Kidney epithelial cell (primary cell): ENCODE data around the gene XK. TPM values are rescaled to one million over a fixed set of nuclear protein-coding genes. Genes with fewer than 3 reads are reported as not detected.

Experiments used
- DNase-seq: peaks from one replicate; pipeline ENCODE4 v3.0.0-alpha.2; 2010; ENCODE audit warnings: low read depth
- H3K27me3 ChIP-seq: 2 replicates; pipeline ENCODE4 v1.6.0; 2011; ENCODE audit warnings: low read length; ENCODE audit not compliant: control insufficient read depth, insufficient read depth
- H3K36me3 ChIP-seq: 2 replicates; pipeline ENCODE4 v1.5.1; 2011; ENCODE audit warnings: low read length; ENCODE audit not compliant: control insufficient read depth, insufficient read depth
- H3K4me3 ChIP-seq: 2 replicates; pipeline ENCODE4 v1.5.1; 2011; ENCODE audit warnings: low read depth, mild to moderate bottlenecking, control low read depth, low read length
- CTCF ChIP-seq: IDR thresholded peaks from 2 replicates; pipeline ENCODE4 v1.5.1; 2011; ENCODE audit warnings: mild to moderate bottlenecking, moderate library complexity, low read length, control low read depth, inconsistent platforms; ENCODE audit not compliant: insufficient read depth, poor library complexity, severe bottlenecking
- total RNA-seq: library from RNA; depleted of rRNA; stranded (reverse); fragments of >200 nt; gene quantifications from 2 replicates; pipeline ENCODE4 v1.2.3, GENCODE V29; 2015

The XK gene
- total RNA-seq, 1 donor from 2014 or later, result 1.1 TPM

- Histone ChIP-seq H3K36me3 (no peaks in the 10 kb centered on the region), H3K27me3 (no peaks in the 10 kb centered on the region), H3K4me3 (no peak overlapping the region)
- no peak for DNase-seq
- no peak for TF ChIP-seq CTCF
Measured at GRCh38 chrX:37752281-37752680, 66.7 kb downstream of the XK start.

GRCh38 chrX:37752936-37753335 is 67.3 kb downstream of the XK start:
- no peak overlapping the region for H3K4me3 ChIP-seq
- no peak for DNase-seq
- H3K27me3 ChIP-seq, result no peaks in the 10 kb centered on the region
- no peaks in the 10 kb centered on the region for H3K36me3 ChIP-seq
- TF ChIP-seq CTCF, result no peak

GRCh38 chrX:37753384-37753783 is 67.8 kb downstream of the XK start:
- no peak for DNase-seq
- H3K36me3 ChIP-seq, result no peaks in the 10 kb centered on the region
- no peaks in the 10 kb centered on the region for H3K27me3 ChIP-seq
- H3K4me3 ChIP-seq, result no peak overlapping the region
- no peak for TF ChIP-seq CTCF

GRCh38 chrX:37754516-37754915 is 68.9 kb downstream of the XK start:
- Histone ChIP-seq H3K4me3 (no peak overlapping the region), H3K27me3 (no peaks in the 10 kb centered on the region), H3K36me3 (no peaks in the 10 kb centered on the region)
- TF ChIP-seq CTCF, result no peak
- DNase-seq, result no peak

- Histone ChIP-seq H3K36me3 (no peaks in the 10 kb centered on the region), H3K27me3 (no peaks in the 10 kb centered on the region), H3K4me3 (no peak overlapping the region)
- TF ChIP-seq CTCF, result no peak
- DNase-seq, result no peak
Measured at GRCh38 chrX:37755025-37755424, 69.4 kb downstream of the XK start.

GRCh38 chrX:37757082-37757481 is 71.5 kb downstream of the XK start:
- H3K4me3 ChIP-seq, result no peak overlapping the region
- DNase-seq, result no peak
- no peaks in the 10 kb centered on the region for H3K27me3 ChIP-seq
- no peak for TF ChIP-seq CTCF
- no peaks in the 10 kb centered on the region for H3K36me3 ChIP-seq
